BE2C (cell line): Measurements from ENCODE around the gene IL1RAP.
"Not testable (repeated sequence)": the region's sequence is repeated elsewhere in the genome, so short reads cannot be mapped to it uniquely, and the experiment has no call there.

Experiments used
- DNase-seq: peaks from one replicate; pipeline ENCODE4 v3.0.0-alpha.2; 2020
- H3K27me3 ChIP-seq: fragments of 250-450 bp; sonication (Bioruptor Pico); 2 replicates; pipeline ENCODE4 v1.5.1; 2020; ENCODE audit warnings: mild to moderate bottlenecking
- H3K36me3 ChIP-seq: fragments of 250-450 bp; sonication (Bioruptor Pico); 2 replicates; pipeline ENCODE4 v1.5.1; 2020; ENCODE audit warnings: mild to moderate bottlenecking
- H3K4me1 ChIP-seq: fragments of 250-450 bp; sonication (Bioruptor Pico); 2 replicates; pipeline ENCODE4 v1.5.1; 2020
- H3K4me3 ChIP-seq: 2 replicates; pipeline ENCODE4 v1.5.1; 2011; ENCODE audit warnings: low read depth, low read length
- H3K9me3 ChIP-seq: fragments of 250-450 bp; sonication (Bioruptor Pico); 2 replicates; pipeline ENCODE4 v1.5.1; 2020
- CTCF ChIP-seq: IDR thresholded peaks from 2 replicates; pipeline ENCODE4 v1.5.1; 2012; ENCODE audit warnings: mild to moderate bottlenecking, low read depth, low read length

Gene IL1RAP

DNA sequence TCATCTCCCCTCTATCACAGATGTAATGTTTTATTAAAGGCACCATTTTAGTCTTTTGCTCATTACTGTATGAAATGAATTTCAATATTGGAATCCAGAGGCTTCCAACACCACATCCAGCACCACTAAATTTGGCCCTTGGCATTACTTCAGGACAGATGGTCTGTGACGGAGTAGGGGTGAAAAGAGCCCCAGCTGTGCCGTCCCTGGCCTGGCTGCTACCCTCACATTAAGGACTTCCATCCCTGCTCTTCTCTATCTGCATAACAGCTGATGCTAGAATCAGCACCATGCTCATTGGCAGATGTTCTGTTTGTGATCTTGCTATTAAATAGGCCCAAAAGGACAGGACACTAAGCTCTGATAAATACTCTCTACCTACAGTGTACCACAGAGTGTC lies 152.9 kb downstream of the IL1RAP start:
- Histone ChIP-seq H3K36me3 (no peaks in the 10 kb centered on the region), H3K9me3 (no peaks in the 10 kb centered on the region), H3K27me3 (no peaks in the 10 kb centered on the region), H3K4me3 (no peak overlapping the region), H3K4me1 (no peaks in the 10 kb centered on the region)
- DNase-seq: no peak
- no peak for TF ChIP-seq CTCF

- no peaks in the 10 kb centered on the region for H3K36me3 ChIP-seq
- no peak overlapping the region for H3K4me3 ChIP-seq
- no peak for TF ChIP-seq CTCF
- H3K27me3 ChIP-seq: no peaks in the 10 kb centered on the region
- H3K4me1 ChIP-seq: no peaks in the 10 kb centered on the region
- no peak for DNase-seq
- no peaks in the 10 kb centered on the region for H3K9me3 ChIP-seq
These were observed 157.8 kb downstream of the IL1RAP start for GRCh38 chr3:190671658-190672057.

GRCh38 chr3:190673148-190673547 lies 159.3 kb downstream of the IL1RAP start:
- Histone ChIP-seq H3K36me3 (no peaks in the 10 kb centered on the region), H3K27me3 (no peaks in the 10 kb centered on the region), H3K4me1 (no peaks in the 10 kb centered on the region), H3K4me3 (no peak overlapping the region), H3K9me3 (no peaks in the 10 kb centered on the region)
- TF ChIP-seq CTCF: no peak
- no peak for DNase-seq

- no peak for TF ChIP-seq CTCF
- Histone ChIP-seq H3K36me3 (no peaks in the 10 kb centered on the region), H3K9me3 (no peaks in the 10 kb centered on the region), H3K4me1 (no peaks in the 10 kb centered on the region), H3K27me3 (no peaks in the 10 kb centered on the region), H3K4me3 (no peak overlapping the region)
- no peak for DNase-seq
These were observed 162.6 kb downstream of the IL1RAP start for GRCh38 chr3:190676481-190676880.

- H3K27me3 ChIP-seq: no peaks in the 10 kb centered on the region
- DNase-seq: no peak
- no peaks in the 10 kb centered on the region for H3K36me3 ChIP-seq
- no peaks in the 10 kb centered on the region for H3K4me1 ChIP-seq
- no peaks in the 10 kb centered on the region for H3K9me3 ChIP-seq
- TF ChIP-seq CTCF: no peak
- no peak overlapping the region for H3K4me3 ChIP-seq
These were observed 163.1 kb downstream of the IL1RAP start for GRCh38 chr3:190677001-190677400.

GRCh38 chr3:190677868-190678267 lies 164.0 kb downstream of the IL1RAP start:
- H3K4me1 ChIP-seq, H3K9me3 ChIP-seq, DNase-seq, H3K27me3 ChIP-seq, H3K36me3 ChIP-seq, H3K4me3 ChIP-seq: not testable (repeated sequence)

DNA sequence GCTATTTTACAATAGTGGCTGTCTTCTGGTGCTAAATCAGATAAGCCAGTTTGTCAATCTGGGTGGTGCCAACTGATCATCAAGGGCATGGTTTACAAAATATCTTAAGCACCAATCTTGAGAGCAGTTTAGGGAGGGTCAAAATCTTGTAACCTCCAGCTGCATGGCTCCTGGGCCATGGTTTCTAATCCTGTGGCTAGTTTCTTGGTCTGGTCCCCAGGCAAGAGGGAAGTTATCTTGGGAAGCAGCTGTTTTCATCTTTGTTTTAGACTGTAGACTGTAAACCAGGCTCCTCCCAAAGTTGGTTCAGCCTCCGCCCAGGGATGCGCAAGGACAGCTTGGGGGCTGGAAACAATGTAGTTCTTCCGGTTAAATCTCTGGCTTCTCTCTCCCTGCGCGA lies 166.8 kb downstream of the IL1RAP start:
- DNase-seq: no peak
- Histone ChIP-seq H3K4me1 (no peaks in the 10 kb centered on the region), H3K36me3 (no peaks in the 10 kb centered on the region), H3K9me3 (no peaks in the 10 kb centered on the region), H3K27me3 (no peaks in the 10 kb centered on the region), H3K4me3 (no peak overlapping the region)
- TF ChIP-seq CTCF: no peak
